K562 (cell line): ENCODE data around the gene LMBR1L. TPM values are rescaled to one million over a fixed set of nuclear protein-coding genes. Genes with fewer than 3 reads are reported as not detected.

ENCODE experiments used
- BCLAF1 ChIP-seq, 2 experiments: fragments of 450-650 bp in 1 of 2; IDR thresholded peaks; 2 replicates each; pipeline ENCODE4 v1.6.1; 2011 to 2017; ENCODE audit warnings: low read depth in 2 of 2, antibody characterized with exemption in 1 of 2, borderline replicate concordance in 1 of 2, low read length in 1 of 2, mild to moderate bottlenecking in 1 of 2, mixed read lengths in 1 of 2; ENCODE audit not compliant: control insufficient read depth in 1 of 2
- CBX3 ChIP-seq, 2 experiments: IDR thresholded peaks; 1 replicate in 1 of 2; 2 replicates in 1 of 2; pipeline ENCODE4 v1.6.1; 2012; ENCODE audit warnings: inconsistent platforms in 2 of 2, low read length in 2 of 2, borderline replicate concordance in 1 of 2, control low read depth in 1 of 2
- DIDO1 ChIP-seq: fragments of 450-650 bp; IDR thresholded peaks from 2 replicates; pipeline ENCODE4 v1.6.1; 2016; ENCODE audit warnings: low read depth, missing biosample characterization, missing genetic modification characterization
- DNMT1 ChIP-seq: fragments of 450-650 bp; IDR thresholded peaks from 2 replicates; pipeline ENCODE4 v1.6.1; 2016; ENCODE audit warnings: antibody characterized with exemption, mild to moderate bottlenecking
- FOXP1 ChIP-seq: sonication (generic); formaldehyde crosslinking; IDR thresholded peaks from 2 replicates; pipeline ENCODE4 v1.8.0; 2022; ENCODE audit warnings: mild to moderate bottlenecking, missing genetic modification reagents
- L3MBTL2 ChIP-seq: fragments of 450-650 bp; IDR thresholded peaks from 2 replicates; pipeline ENCODE4 v1.6.1; 2016; ENCODE audit warnings: mild to moderate bottlenecking, moderate library complexity
- PCBP2 ChIP-seq: fragments of 200-400 bp; formaldehyde crosslinking; IDR thresholded peaks from 2 replicates; pipeline ENCODE4 v1.6.1; 2018; ENCODE audit warnings: low read length, low read depth, mild to moderate bottlenecking, moderate library complexity; ENCODE audit not compliant: poor library complexity, severe bottlenecking
- PREB ChIP-seq: sonication (generic); formaldehyde crosslinking; IDR thresholded peaks from 2 replicates; pipeline ENCODE4 v1.8.1; 2023; ENCODE audit warnings: mild to moderate bottlenecking, missing genetic modification reagents
- RFX5 ChIP-seq: IDR thresholded peaks from 2 replicates; pipeline ENCODE4 v1.6.1; 2011; ENCODE audit warnings: low read depth, mild to moderate bottlenecking, improper control_type of control experiment, low read length
- THRAP3 ChIP-seq: fragments of 450-650 bp; IDR thresholded peaks from 2 replicates; pipeline ENCODE4 v1.6.1; 2016; ENCODE audit warnings: mild to moderate bottlenecking, inconsistent platforms, borderline replicate concordance
- U2AF2 ChIP-seq: fragments of 200-400 bp; formaldehyde crosslinking; optimal IDR thresholded peaks from 2 replicates; pipeline ENCODE3; 2017; ENCODE audit warnings: low read depth, mild to moderate bottlenecking, low read length
- ZFP36 ChIP-seq: fragments of 150-350 bp; IDR thresholded peaks from 2 replicates; pipeline ENCODE4 v1.6.1; 2018; ENCODE audit warnings: low read length, low read depth; ENCODE audit not compliant: partially characterized antibody
- ZFPM2 ChIP-seq: fragments of 250-450 bp; sonication (Bioruptor Pico); IDR thresholded peaks from 2 replicates; pipeline ENCODE4 v1.5.1; 2022; ENCODE audit warnings: mild to moderate bottlenecking
- ZNF143 ChIP-seq: sonication (generic); formaldehyde crosslinking; IDR thresholded peaks from 2 replicates; pipeline ENCODE4 v1.9.0; 2022; ENCODE audit warnings: mild to moderate bottlenecking, missing genetic modification reagents
- ZNF655 ChIP-seq: fragments of 250-450 bp; sonication (Bioruptor Pico); IDR thresholded peaks from 2 replicates; pipeline ENCODE4 v1.5.0; 2021
- ZNF79 ChIP-seq: fragments of 250-450 bp; sonication (Bioruptor Pico); IDR thresholded peaks from 2 replicates; pipeline ENCODE4 v1.4.0; 2020; ENCODE audit warnings: low read depth, mild to moderate bottlenecking, moderate library complexity
- polyA plus RNA-seq, 8 experiments: library from polyadenylated mRNA; depleted of rRNA in 4 of 8; stranded (reverse) in 5 of 8; unstranded in 3 of 8; fragments of >200 nt; fragmentation: Nextera tagmentation in 2 of 8; fragmentation: Illumina TruSeq in 1 of 8; extraction: Ambion mirVana in 2 of 8; extraction: Trizol in 1 of 8; gene quantifications; 2 replicates each; pipeline versions ENCODE4 v1.2.1 to v1.2.3, GENCODE V29; 2011 to 2014; ENCODE audit warnings: inconsistent platforms in 1 of 8, missing spikeins in 1 of 8
- total RNA-seq, 7 experiments: library from RNA; depleted of rRNA in 6 of 7; stranded (reverse); fragments of >200 nt in 6 of 7; fragmentation: Illumina TruSeq in 2 of 7; extraction: Trizol in 2 of 7; gene quantifications; 2 replicates each; pipeline versions ENCODE4 v1.2.1 to v1.2.3, GENCODE V29; 2011 to 2021; ENCODE audit warnings: low replicate concordance in 1 of 7
- TF ChIP-seq, protein P1 (sequence below): fragments of 250-450 bp; sonication (Bioruptor Pico); IDR thresholded peaks from 2 replicates; pipeline ENCODE4 v1.8.0; 2022; ENCODE audit warnings: inconsistent platforms, mild to moderate bottlenecking, moderate library complexity, borderline replicate concordance

The LMBR1L gene
- total and polyA plus RNA-seq, 9 of the 15 experiments (the other 6 are each of a cell fraction or from before 2014, with no cell fraction given), result 2.5 to 57.0 (median 31.1) TPM

- TF ChIP-seq, protein P1, sequence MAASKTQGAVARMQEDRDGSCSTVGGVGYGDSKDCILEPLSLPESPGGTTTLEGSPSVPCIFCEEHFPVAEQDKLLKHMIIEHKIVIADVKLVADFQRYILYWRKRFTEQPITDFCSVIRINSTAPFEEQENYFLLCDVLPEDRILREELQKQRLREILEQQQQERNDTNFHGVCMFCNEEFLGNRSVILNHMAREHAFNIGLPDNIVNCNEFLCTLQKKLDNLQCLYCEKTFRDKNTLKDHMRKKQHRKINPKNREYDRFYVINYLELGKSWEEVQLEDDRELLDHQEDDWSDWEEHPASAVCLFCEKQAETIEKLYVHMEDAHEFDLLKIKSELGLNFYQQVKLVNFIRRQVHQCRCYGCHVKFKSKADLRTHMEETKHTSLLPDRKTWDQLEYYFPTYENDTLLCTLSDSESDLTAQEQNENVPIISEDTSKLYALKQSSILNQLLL (CRISPR knock-in tag), result no peak
- TF ChIP-seq ZFPM2 (CRISPR knock-in tag), result peak; percentile 10; the same call in 1 of the 2 replicates
- no peak for TF ChIP-seq ZFP36
- TF ChIP-seq ZNF655 (CRISPR knock-in tag), result no peak
- TF ChIP-seq ZNF143 (CRISPR knock-in tag), result 0 out of 2 replicates have a peak, but pooled peaks have one; percentile 22
- TF ChIP-seq ZNF79, result no peak
- peak in 1 of 2 experiments; percentile 34; a peak in 1 of 4 replicates for TF ChIP-seq BCLAF1 (IDR thresholded peaks at IDR 0.05; ENCODE audit: borderline replicate concordance in 1 of 2, control insufficient read depth in 1 of 2, low read depth in 2 of 2, low read length in 1 of 2)
- no peak for TF ChIP-seq U2AF2
- TF ChIP-seq PREB (CRISPR knock-in tag), result peak; percentile 99
- peak; percentile 63; the same call in 1 of the 2 replicates for TF ChIP-seq FOXP1 (CRISPR knock-in tag)
- peak; percentile 75 for TF ChIP-seq THRAP3
- TF ChIP-seq L3MBTL2, result peak; percentile 95
- no peak for TF ChIP-seq DIDO1
- TF ChIP-seq CBX3 (IDR thresholded peaks at IDR 0.05; ENCODE audit: borderline replicate concordance in 1 of 2, low read length in 2 of 2), result peak in 1 of 2 experiments; percentile 72; a peak in 2 of 3 replicates
- no peak for TF ChIP-seq DNMT1
- TF ChIP-seq PCBP2, result no peak
- peak; percentile 25; the same call in 1 of the 2 replicates for TF ChIP-seq RFX5
Measured at GRCh38 chr12:49130151-49131050, 19.8 kb upstream of the LMBR1L start (continued).
